Measurements from ENCODE around the gene C16orf86. TPM values are rescaled to one million over a fixed set of nuclear protein-coding genes. Genes with fewer than 3 reads are reported as not detected.

C16orf86 gene
- polyA plus RNA-seq, 3 donors, result 4.1 to 11.3 (median 4.6) TPM

DNA sequence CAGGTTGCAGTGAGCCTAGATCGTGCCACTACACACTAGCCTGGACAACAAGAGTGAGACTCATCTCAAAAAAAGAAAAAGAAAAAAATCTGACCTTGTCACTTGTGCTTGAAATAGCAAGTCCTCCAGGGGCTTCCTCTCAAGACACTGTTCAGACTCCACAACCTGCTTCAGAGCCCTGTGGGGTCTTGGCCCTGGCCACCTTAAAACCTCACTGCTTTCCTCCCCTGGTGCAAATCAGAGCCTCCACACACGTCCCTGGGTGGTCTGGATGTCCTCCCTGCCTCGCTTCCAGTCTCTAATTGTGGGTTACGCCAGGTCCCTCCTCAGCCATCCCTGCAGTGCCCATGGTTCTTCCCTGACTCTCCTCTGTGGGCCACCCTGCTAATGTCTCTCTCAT lies 11.3 kb upstream of the C16orf86 start:
- H3K27ac ChIP-seq (ENCODE audit: low read depth in 1 of 2, low read length in 2 of 2), result no peak overlapping the region
- no peak overlapping the region for H3K4me3 ChIP-seq (replicated peaks in 1 of 3; ENCODE audit: low read depth in 2 of 3, low read length in 3 of 3)
- 94% methylated on average over 4 of the region's 4 CpGs for WGBS (ENCODE audit: insufficient coverage)
- no peak overlapping the region for H3K9ac ChIP-seq (ENCODE audit: insufficient read depth, low read length, poor library complexity, severe bottlenecking)
- DNase-seq, result no peak
- Mint-ChIP-seq H3K36me3 (peaks cover 7 to 14% of the 10 kb centered on the region in 2 donors), H3K4me3 (no peak overlapping the region), H3K27ac (no peak overlapping the region), H3K9me3 (no peaks in the 10 kb centered on the region), H3K27me3 (ENCODE audit: low read depth in 3 of 3) (peaks cover 2 to 5% (median 3%) of the 10 kb centered on the region in 3 donors), H3K4me1 (peaks cover 12% of the 10 kb centered on the region)
- H3K27me3 ChIP-seq (ENCODE audit: control insufficient read depth in 2 of 2, insufficient read depth in 2 of 2, low read length in 2 of 2), result no peaks in the 10 kb centered on the region
- H2AFZ ChIP-seq (ENCODE audit: insufficient read depth, low read depth, low read length, poor library complexity, severe bottlenecking), result no peak overlapping the region
- H3K4me2 ChIP-seq (replicated peaks; ENCODE audit: extremely low read depth, low read length, poor library complexity, severe bottlenecking), result no peak overlapping the region
- peaks cover 8% of the 10 kb centered on the region for H3K79me2 ChIP-seq (ENCODE audit: insufficient read depth, low read length)
- H3K4me1 ChIP-seq (ENCODE audit: control insufficient read depth in 1 of 2, insufficient read depth in 2 of 2, low read length in 2 of 2), result peaks cover 11 to 16% of the 10 kb centered on the region in 2 donors
- TF ChIP-seq, protein P1, sequence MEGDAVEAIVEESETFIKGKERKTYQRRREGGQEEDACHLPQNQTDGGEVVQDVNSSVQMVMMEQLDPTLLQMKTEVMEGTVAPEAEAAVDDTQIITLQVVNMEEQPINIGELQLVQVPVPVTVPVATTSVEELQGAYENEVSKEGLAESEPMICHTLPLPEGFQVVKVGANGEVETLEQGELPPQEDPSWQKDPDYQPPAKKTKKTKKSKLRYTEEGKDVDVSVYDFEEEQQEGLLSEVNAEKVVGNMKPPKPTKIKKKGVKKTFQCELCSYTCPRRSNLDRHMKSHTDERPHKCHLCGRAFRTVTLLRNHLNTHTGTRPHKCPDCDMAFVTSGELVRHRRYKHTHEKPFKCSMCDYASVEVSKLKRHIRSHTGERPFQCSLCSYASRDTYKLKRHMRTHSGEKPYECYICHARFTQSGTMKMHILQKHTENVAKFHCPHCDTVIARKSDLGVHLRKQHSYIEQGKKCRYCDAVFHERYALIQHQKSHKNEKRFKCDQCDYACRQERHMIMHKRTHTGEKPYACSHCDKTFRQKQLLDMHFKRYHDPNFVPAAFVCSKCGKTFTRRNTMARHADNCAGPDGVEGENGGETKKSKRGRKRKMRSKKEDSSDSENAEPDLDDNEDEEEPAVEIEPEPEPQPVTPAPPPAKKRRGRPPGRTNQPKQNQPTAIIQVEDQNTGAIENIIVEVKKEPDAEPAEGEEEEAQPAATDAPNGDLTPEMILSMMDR (IDR thresholded peaks at IDR 0.05), result no peak
- H3K36me3 ChIP-seq (replicated peaks in 1 of 2; ENCODE audit: control insufficient read depth in 1 of 2, insufficient read depth in 2 of 2, low read length in 2 of 2), result peaks cover 0 to 4% of the 10 kb centered on the region in 2 donors
- no peaks in the 10 kb centered on the region for H3K9me3 ChIP-seq (replicated peaks in 1 of 2; ENCODE audit: control insufficient read depth in 1 of 2, insufficient read depth in 1 of 2, low read length in 2 of 2)
- intact Hi-C loops (cut with micrococcal nuclease), result loop anchor here in 1 of 2 donors (5.0 kb wide), 1 partner anchor 108 kb away; no protein-coding TSS in a partner anchor
- H4K20me1 ChIP-seq (ENCODE audit: insufficient read depth, low read length), result no peaks in the 10 kb centered on the region

DNA sequence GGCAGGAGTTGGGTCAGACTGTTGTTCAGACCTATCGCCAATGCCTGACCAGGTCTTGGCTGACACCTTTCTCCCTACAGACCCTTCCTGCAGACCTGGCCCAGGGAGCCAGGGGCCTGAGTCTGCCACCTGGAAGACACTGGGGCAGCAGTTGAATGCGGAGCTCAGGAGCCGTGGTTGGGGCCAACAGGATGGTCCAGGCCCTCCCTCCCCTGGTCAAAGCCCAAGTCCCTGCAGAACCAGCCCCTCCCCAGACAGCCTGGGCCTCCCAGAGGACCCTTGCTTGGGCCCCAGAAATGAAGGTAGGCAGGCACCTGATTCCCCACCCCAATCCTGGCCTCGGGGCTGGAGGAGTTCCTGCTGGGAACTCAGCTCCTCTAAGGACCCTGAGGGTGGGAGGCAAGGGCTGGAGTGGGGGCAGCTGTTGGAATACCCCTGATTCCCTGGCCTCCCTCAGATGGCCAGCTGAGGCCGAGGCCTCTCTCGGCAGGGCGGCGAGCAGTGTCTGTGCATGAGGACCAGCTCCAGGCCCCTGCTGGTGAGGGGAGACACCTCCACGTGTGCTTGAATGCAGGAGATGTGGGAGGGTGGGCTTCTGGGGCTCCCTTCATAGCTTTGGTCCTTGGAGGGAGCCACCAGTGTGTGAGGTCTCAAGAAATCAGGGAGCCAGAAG lies 10.1 kb upstream of the C16orf86 start:
- Histone ChIP-seq H3K36me3 (replicated peaks in 1 of 2; ENCODE audit: control insufficient read depth in 1 of 2, insufficient read depth in 2 of 2, low read length in 2 of 2) (peaks cover 0 to 4% of the 10 kb centered on the region in 2 donors), H3K9ac (ENCODE audit: insufficient read depth, low read length, poor library complexity, severe bottlenecking) (no peak overlapping the region), H3K4me2 (replicated peaks; ENCODE audit: extremely low read depth, low read length, poor library complexity, severe bottlenecking) (no peak overlapping the region), H3K79me2 (ENCODE audit: insufficient read depth, low read length) (peaks cover 8% of the 10 kb centered on the region), H3K27me3 (ENCODE audit: control insufficient read depth in 2 of 2, insufficient read depth in 2 of 2, low read length in 2 of 2) (peaks cover 0 to 1% of the 10 kb centered on the region in 2 donors), H3K4me1 (ENCODE audit: control insufficient read depth in 1 of 2, insufficient read depth in 2 of 2, low read length in 2 of 2) (peaks cover 18 to 22% of the 10 kb centered on the region in 2 donors), H3K27ac (ENCODE audit: low read depth in 1 of 2, low read length in 2 of 2) (no peak overlapping the region), H3K4me3 (replicated peaks in 1 of 3; ENCODE audit: low read depth in 2 of 3, low read length in 3 of 3) (no peak overlapping the region), H3K9me3 (replicated peaks in 1 of 2; ENCODE audit: control insufficient read depth in 1 of 2, insufficient read depth in 1 of 2, low read length in 2 of 2) (no peaks in the 10 kb centered on the region), H4K20me1 (ENCODE audit: insufficient read depth, low read length) (no peaks in the 10 kb centered on the region), H2AFZ (ENCODE audit: insufficient read depth, low read depth, low read length, poor library complexity, severe bottlenecking) (no peak overlapping the region)
- H3K4me3 Mint-ChIP-seq, result no peak overlapping the region
- intact Hi-C loops (cut with micrococcal nuclease), result loop anchor here in 1 of 2 donors (5.0 kb wide), 1 partner anchor 109 kb away; no protein-coding TSS in a partner anchor
- H3K27ac Mint-ChIP-seq, result no peak overlapping the region
- TF ChIP-seq, protein P1 (IDR thresholded peaks at IDR 0.05), result no peak
- 93% methylated on average over 7 of the region's 9 CpGs for WGBS (ENCODE audit: insufficient coverage)
- H3K27me3 Mint-ChIP-seq (ENCODE audit: low read depth in 3 of 3), result peaks cover 5 to 7% (median 7%) of the 10 kb centered on the region in 3 donors
- H3K4me1 Mint-ChIP-seq, result peaks cover 17% of the 10 kb centered on the region
- H3K36me3 Mint-ChIP-seq, result peaks cover 7 to 14% of the 10 kb centered on the region in 2 donors
- no peaks in the 10 kb centered on the region for H3K9me3 Mint-ChIP-seq
- DNase-seq, result no peak

Data from CD14-positive monocyte (primary cell).